Esophagus muscularis mucosa (tissue), 4 donors: ENCODE results near the gene AOAH. TPM values are rescaled to one million over a fixed set of nuclear protein-coding genes. Genes with fewer than 3 reads are reported as not detected.

Experiments used
- DNase-seq: peaks from one replicate; pipeline ENCODE4 v3.0.0-alpha.2; 2017; ENCODE audit errors: extremely low spot score
- H3K27ac ChIP-seq, 4 donors: fragments of 200-600 bp; sonication (generic); replicated peaks in 1 of 4; 1 replicate in 3 of 4; 2 replicates in 1 of 4; pipeline ENCODE4 v1.5.1; 2016 to 2019; ENCODE audit warnings: mild to moderate bottlenecking in 1 of 4
- H3K27me3 ChIP-seq, 4 donors: fragments of 200-600 bp; sonication (generic); one replicate each; pipeline versions ENCODE4 v1.5.1 to v1.6.0; 2016 to 2019
- H3K36me3 ChIP-seq, 4 donors: fragments of 200-600 bp; sonication (generic); one replicate each; pipeline ENCODE4 v1.5.1; 2016 to 2019
- H3K4me1 ChIP-seq, 4 donors: fragments of 200-600 bp; sonication (generic); one replicate each; pipeline ENCODE4 v1.5.1; 2016 to 2019
- H3K4me3 ChIP-seq, 4 donors: fragments of 200-600 bp; sonication (generic); 1 replicate in 2 of 4; 2 replicates in 2 of 4; pipeline ENCODE4 v1.5.1; 2016 to 2019; ENCODE audit warnings: mild to moderate bottlenecking in 4 of 4, moderate library complexity in 1 of 4
- H3K9me3 ChIP-seq, 4 donors: fragments of 200-600 bp; sonication (generic); 1 replicate in 3 of 4; 2 replicates in 1 of 4; pipeline ENCODE4 v1.5.1; 2016 to 2019
- EP300 ChIP-seq: sonication (generic); formaldehyde crosslinking; IDR thresholded peaks from one replicate; pipeline ENCODE4 v1.6.1; 2017; ENCODE audit warnings: antibody characterized with exemption
- POLR2A ChIP-seq: fragments of 450-650 bp; IDR thresholded peaks from one replicate; pipeline ENCODE4 v1.6.1; 2017; ENCODE audit warnings: antibody characterized with exemption, moderate library complexity, mild to moderate bottlenecking, low read depth
- POLR2AphosphoS5 ChIP-seq, 2 donors: sonication (generic); formaldehyde crosslinking; IDR thresholded peaks; one replicate each; pipeline ENCODE4 v1.6.1; 2017; ENCODE audit warnings: antibody characterized with exemption in 2 of 2
- WGBS: methylation state at CpG from one replicate; pipeline ENCODE4 v1.1.5; 2018; 5-methylcytosine and 5-hydroxymethylcytosine counted together
- intact Hi-C: fragments of 100-400 bp; cut with DNase I; formaldehyde crosslinking; loops from one replicate; pipeline ENCODE4 v1.15.1; 2023
- total RNA-seq, 4 donors: library from RNA; depleted of rRNA; stranded (reverse); fragments of >200 nt; gene quantifications; one replicate each; pipeline versions ENCODE4 v1.1.0 to v1.2.1, GENCODE V29; 2016
- TF ChIP-seq, protein P1 (sequence below), 3 experiments: fragments of 200-600 bp in 2 of 3; fragments of 450-650 bp in 1 of 3; sonication (generic) in 2 of 3; IDR thresholded peaks; one replicate each; pipeline ENCODE4 v1.5.1; 2017 to 2019; ENCODE audit warnings: antibody characterized with exemption in 3 of 3, mild to moderate bottlenecking in 2 of 3, moderate library complexity in 1 of 3

The AOAH gene
- total RNA-seq, 4 donors from 2014 or later, result 2.0 to 16.1 (median 4.5) TPM

- no peaks in the 10 kb centered on the region for H3K9me3 ChIP-seq
- H3K27me3 ChIP-seq, result no peaks in the 10 kb centered on the region
- WGBS, result 79% methylated on average over 1 of the region's 1 CpG
- no peak for TF ChIP-seq POLR2AphosphoS5 (IDR thresholded peaks at IDR 0.05)
- TF ChIP-seq EP300, result no peak
- TF ChIP-seq, protein P1, sequence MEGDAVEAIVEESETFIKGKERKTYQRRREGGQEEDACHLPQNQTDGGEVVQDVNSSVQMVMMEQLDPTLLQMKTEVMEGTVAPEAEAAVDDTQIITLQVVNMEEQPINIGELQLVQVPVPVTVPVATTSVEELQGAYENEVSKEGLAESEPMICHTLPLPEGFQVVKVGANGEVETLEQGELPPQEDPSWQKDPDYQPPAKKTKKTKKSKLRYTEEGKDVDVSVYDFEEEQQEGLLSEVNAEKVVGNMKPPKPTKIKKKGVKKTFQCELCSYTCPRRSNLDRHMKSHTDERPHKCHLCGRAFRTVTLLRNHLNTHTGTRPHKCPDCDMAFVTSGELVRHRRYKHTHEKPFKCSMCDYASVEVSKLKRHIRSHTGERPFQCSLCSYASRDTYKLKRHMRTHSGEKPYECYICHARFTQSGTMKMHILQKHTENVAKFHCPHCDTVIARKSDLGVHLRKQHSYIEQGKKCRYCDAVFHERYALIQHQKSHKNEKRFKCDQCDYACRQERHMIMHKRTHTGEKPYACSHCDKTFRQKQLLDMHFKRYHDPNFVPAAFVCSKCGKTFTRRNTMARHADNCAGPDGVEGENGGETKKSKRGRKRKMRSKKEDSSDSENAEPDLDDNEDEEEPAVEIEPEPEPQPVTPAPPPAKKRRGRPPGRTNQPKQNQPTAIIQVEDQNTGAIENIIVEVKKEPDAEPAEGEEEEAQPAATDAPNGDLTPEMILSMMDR (IDR thresholded peaks at IDR 0.05), result no peak
- no peak for TF ChIP-seq POLR2A
- no peaks in the 10 kb centered on the region for H3K36me3 ChIP-seq
- H3K4me1 ChIP-seq, result no peaks in the 10 kb centered on the region
- intact Hi-C loops, result no loop called here
- H3K4me3 ChIP-seq, result no peak overlapping the region
- H3K27ac ChIP-seq, result no peak overlapping the region
- no peak for DNase-seq
Observed at GRCh38 chr7:36758879-36759278, 34.6 kb upstream of the AOAH start.

GRCh38 chr7:36755484-36755883, 31.2 kb upstream of the AOAH start:
- H3K4me1 ChIP-seq, result no peaks in the 10 kb centered on the region
- H3K9me3 ChIP-seq, result no peaks in the 10 kb centered on the region
- intact Hi-C loops, result no loop called here
- 77% methylated on average over 8 of the region's 8 CpGs for WGBS
- no peak for DNase-seq
- H3K4me3 ChIP-seq, result no peak overlapping the region
- no peaks in the 10 kb centered on the region for H3K27me3 ChIP-seq
- no peaks in the 10 kb centered on the region for H3K36me3 ChIP-seq
- H3K27ac ChIP-seq, result no peak overlapping the region
- TF ChIP-seq, protein P1 (IDR thresholded peaks at IDR 0.05), result no peak
- TF ChIP-seq POLR2A (no peak), EP300 (no peak), POLR2AphosphoS5 (IDR thresholded peaks at IDR 0.05) (no peak)

DNA sequence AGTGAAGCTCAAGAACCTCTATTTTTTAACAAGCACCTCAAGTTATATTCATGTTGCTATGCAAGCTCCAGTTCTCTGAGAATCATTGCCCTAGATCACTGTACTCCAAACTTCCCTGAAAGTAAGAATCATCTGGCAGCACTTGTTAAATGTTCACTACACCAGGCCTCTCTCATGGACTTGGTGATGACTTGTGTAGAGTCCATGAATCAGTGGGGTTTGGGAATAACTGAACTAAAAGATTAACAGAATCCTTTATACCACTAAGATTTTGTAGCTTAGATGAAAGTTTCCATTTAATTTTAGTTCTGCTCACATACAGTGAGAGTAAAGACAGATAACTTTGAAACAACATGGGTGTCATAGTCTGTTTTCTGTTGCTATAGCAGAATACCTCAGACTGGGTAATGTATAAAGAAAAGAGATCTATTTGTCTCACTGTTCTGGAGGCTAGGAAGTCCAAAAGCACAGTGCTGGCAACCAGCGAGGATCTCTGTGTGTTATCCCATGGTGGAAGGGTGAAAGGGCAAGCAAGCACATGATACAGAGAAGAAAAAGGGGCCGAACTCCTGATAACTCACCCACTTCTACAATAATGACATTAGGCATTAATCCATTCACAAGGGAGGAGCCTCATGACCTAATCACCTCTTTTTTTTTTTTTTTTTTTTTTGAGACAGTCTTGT, 27.9 kb upstream of the AOAH start:
- no peak for DNase-seq
- intact Hi-C loops, result no loop called here
- WGBS, result 64% methylated on average over 2 of the region's 2 CpGs
- H3K27me3 ChIP-seq, result no peaks in the 10 kb centered on the region
- H3K36me3 ChIP-seq, result no peaks in the 10 kb centered on the region
- H3K27ac ChIP-seq, result no peak overlapping the region
- H3K4me1 ChIP-seq, result no peaks in the 10 kb centered on the region
- no peak overlapping the region for H3K4me3 ChIP-seq
- H3K9me3 ChIP-seq, result no peaks in the 10 kb centered on the region
- no peak for TF ChIP-seq POLR2A
- no peak for TF ChIP-seq POLR2AphosphoS5 (IDR thresholded peaks at IDR 0.05)
- TF ChIP-seq, protein P1 (IDR thresholded peaks at IDR 0.05), result no peak
- TF ChIP-seq EP300, result no peak

GRCh38 chr7:36750451-36750850, 26.2 kb upstream of the AOAH start:
- DNase-seq, result no peak
- Histone ChIP-seq H3K9me3 (no peaks in the 10 kb centered on the region), H3K27ac (no peak overlapping the region), H3K4me3 (no peak overlapping the region), H3K27me3 (no peaks in the 10 kb centered on the region), H3K4me1 (no peaks in the 10 kb centered on the region), H3K36me3 (no peaks in the 10 kb centered on the region)
- WGBS, result 75% methylated on average over 5 of the region's 5 CpGs
- intact Hi-C loops, result no loop called here
- TF ChIP-seq EP300, result no peak
- no peak for TF ChIP-seq POLR2A
- TF ChIP-seq, protein P1 (IDR thresholded peaks at IDR 0.05), result no peak
- no peak for TF ChIP-seq POLR2AphosphoS5 (IDR thresholded peaks at IDR 0.05)
